Ectodermal cell (in vitro differentiated cells): ENCODE data around the gene IGDCC3. TPM values are rescaled to one million over a fixed set of nuclear protein-coding genes. Genes with fewer than 3 reads are reported as not detected.

Experiments used
- H3K27ac ChIP-seq: 2 replicates; pipeline ENCODE4 v1.7.0; 2013; ENCODE audit warnings: mild to moderate bottlenecking, low read depth, low read length; ENCODE audit not compliant: insufficient read depth, poor library complexity, severe bottlenecking
- H3K27me3 ChIP-seq: 2 replicates; pipeline ENCODE4 v1.7.0; 2013; ENCODE audit warnings: mild to moderate bottlenecking, low read length; ENCODE audit not compliant: insufficient read depth, control insufficient read depth, poor library complexity, severe bottlenecking
- H3K36me3 ChIP-seq: one replicate; pipeline ENCODE4 v1.7.0; 2013; ENCODE audit warnings: low read length; ENCODE audit not compliant: control insufficient read depth, insufficient read depth
- H3K4me1 ChIP-seq: one replicate; pipeline ENCODE4 v1.7.0; 2013; ENCODE audit warnings: low read length; ENCODE audit not compliant: control insufficient read depth, insufficient read depth
- H3K4me3 ChIP-seq: 2 replicates; pipeline ENCODE4 v1.7.0; 2013; ENCODE audit warnings: low read depth, low read length, control low read depth; ENCODE audit not compliant: insufficient read depth
- H3K9me3 ChIP-seq: 2 replicates; pipeline ENCODE4 v1.7.0; 2013; ENCODE audit warnings: mild to moderate bottlenecking, low read length, moderate library complexity; ENCODE audit not compliant: control insufficient read depth
- WGBS, 2 experiments: methylation state at CpG; one replicate each; pipeline ENCODE4 v1.1.7; 2013; ENCODE audit warnings: missing lambda C conversion rate in 2 of 2; 5-methylcytosine and 5-hydroxymethylcytosine counted together
- polyA plus RNA-seq, 4 experiments: library from polyadenylated mRNA; stranded (reverse); fragments of 50-300 nt; gene quantifications; one replicate each; pipeline ENCODE4 v1.2.3, GENCODE V29; 2013

The IGDCC3 gene
- polyA plus RNA-seq (2013, experiment 1 of 4) = 142 TPM
- polyA plus RNA-seq (2013, experiment 2 of 4) = 154 TPM
- 120 TPM for polyA plus RNA-seq (2013, experiment 3 of 4)
- polyA plus RNA-seq (2013, experiment 4 of 4) = 137 TPM

GRCh38 chr15:65377976-65378366 is at the start of gene IGDCC3:
Gene IGDCC3 (minus strand): TSS chr15:65378002. CDS start chr15:65377788, 214 bp downstream.
- 0% methylated on average over 39 to 42 of the region's 42 CpGs for WGBS, 2 experiments
- H3K4me1 ChIP-seq = peaks cover 47% of the 10 kb centered on the region
- peak within 1 kb of the TSS; percentile 94 for H3K27ac ChIP-seq
- peak within 1 kb of the TSS; percentile 93 for H3K4me3 ChIP-seq
- H3K36me3 ChIP-seq = peaks cover 5% of the 10 kb centered on the region
- no peaks in the 10 kb centered on the region for H3K9me3 ChIP-seq
- no peaks in the 10 kb centered on the region for H3K27me3 ChIP-seq

GRCh38 chr15:65426216-65426853 is 48.5 kb upstream of the IGDCC3 start:
- 92 to 93% methylated on average over 2 of the region's 2 CpGs for WGBS, 2 experiments
- Histone ChIP-seq H3K27ac (no peak overlapping the region), H3K27me3 (no peaks in the 10 kb centered on the region), H3K36me3 (no peaks in the 10 kb centered on the region), H3K9me3 (no peaks in the 10 kb centered on the region), H3K4me1 (peaks cover 8% of the 10 kb centered on the region), H3K4me3 (no peak overlapping the region)

- H3K27ac ChIP-seq = no peak overlapping the region
- H3K27me3 ChIP-seq = no peaks in the 10 kb centered on the region
- WGBS, 2 experiments = 57 to 61% methylated on average over 5 of the region's 5 CpGs
These were observed 46.9 kb upstream of the IGDCC3 start for GRCh38 chr15:65424683-65425082.

GRCh38 chr15:65423976-65424679 is 46.3 kb upstream of the IGDCC3 start:
- Histone ChIP-seq H3K36me3 (no peaks in the 10 kb centered on the region), H3K27ac (no peak overlapping the region), H3K4me3 (no peak overlapping the region)

More at GRCh38 chr15:65424683-65425082, 46.9 kb upstream of the IGDCC3 start:
- Histone ChIP-seq H3K4me3 (no peak overlapping the region), H3K9me3 (no peaks in the 10 kb centered on the region), H3K4me1 (peaks cover 24% of the 10 kb centered on the region), H3K36me3 (no peaks in the 10 kb centered on the region)

GRCh38 chr15:65423150-65423975 is 45.6 kb upstream of the IGDCC3 start:
- Histone ChIP-seq H3K4me1 (peaks cover 36% of the 10 kb centered on the region), H3K36me3 (no peaks in the 10 kb centered on the region), H3K9me3 (no peaks in the 10 kb centered on the region), H3K4me3 (peak overlapping the region; percentile 48), H3K27ac (no peak overlapping the region), H3K27me3 (no peaks in the 10 kb centered on the region)
- WGBS, 2 experiments = 17 to 19% methylated on average over 28 of the region's 28 CpGs

More at GRCh38 chr15:65423976-65424679, 46.3 kb upstream of the IGDCC3 start:
- Histone ChIP-seq H3K4me1 (peaks cover 29% of the 10 kb centered on the region), H3K27me3 (no peaks in the 10 kb centered on the region), H3K9me3 (no peaks in the 10 kb centered on the region)
- WGBS, 2 experiments = 90% methylated on average over 9 of the region's 9 CpGs

GRCh38 chr15:65421360-65422215 is 43.8 kb upstream of the IGDCC3 start:
- 0% methylated on average over 39 of the region's 39 CpGs for WGBS, 2 experiments
- H3K4me3 ChIP-seq = peak overlapping the region; percentile 51
- no peaks in the 10 kb centered on the region for H3K27me3 ChIP-seq
- no peaks in the 10 kb centered on the region for H3K36me3 ChIP-seq
- H3K27ac ChIP-seq = peak overlapping the region; percentile 95
- no peaks in the 10 kb centered on the region for H3K9me3 ChIP-seq
- peaks cover 50% of the 10 kb centered on the region for H3K4me1 ChIP-seq

- H3K36me3 ChIP-seq = no peaks in the 10 kb centered on the region
- peak overlapping the region; percentile 51 for H3K4me3 ChIP-seq
- 5 to 6% methylated on average over 17 of the region's 17 CpGs for WGBS, 2 experiments
- peak overlapping the region; percentile 95 for H3K27ac ChIP-seq
- no peaks in the 10 kb centered on the region for H3K9me3 ChIP-seq
- H3K4me1 ChIP-seq = peaks cover 57% of the 10 kb centered on the region
- no peaks in the 10 kb centered on the region for H3K27me3 ChIP-seq
These were observed 43.2 kb upstream of the IGDCC3 start for GRCh38 chr15:65420975-65421359.

GRCh38 chr15:65418596-65418995 is 40.8 kb upstream of the IGDCC3 start:
- H3K27me3 ChIP-seq = no peaks in the 10 kb centered on the region
- H3K36me3 ChIP-seq = no peaks in the 10 kb centered on the region
- H3K4me3 ChIP-seq = no peak overlapping the region
- WGBS, 2 experiments = 83 to 88% methylated on average over 2 of the region's 2 CpGs
- peaks cover 69% of the 10 kb centered on the region for H3K4me1 ChIP-seq
- no peak overlapping the region for H3K27ac ChIP-seq
- H3K9me3 ChIP-seq = no peaks in the 10 kb centered on the region

GRCh38 chr15:65416845-65417416 is 39.1 kb upstream of the IGDCC3 start:
- Histone ChIP-seq H3K27ac (peak overlapping the region; percentile 96), H3K9me3 (no peaks in the 10 kb centered on the region), H3K4me3 (peak overlapping the region; percentile 0), H3K36me3 (no peaks in the 10 kb centered on the region), H3K27me3 (no peaks in the 10 kb centered on the region), H3K4me1 (peaks cover 69% of the 10 kb centered on the region)
- 5% methylated on average over 8 of the region's 8 CpGs for WGBS, 2 experiments
